Fibroblast of mammary gland (primary cell): Measurements from ENCODE around the gene MME.

Experiments
- DNase-seq: peaks from one replicate; pipeline ENCODE4 v3.0.0-alpha.2; 2010; ENCODE audit warnings: low read depth
- H3K4me3 ChIP-seq: 2 replicates; pipeline ENCODE4 v1.5.1; 2011; ENCODE audit warnings: low read depth, mild to moderate bottlenecking, low read length, moderate library complexity; ENCODE audit not compliant: control insufficient read depth
- CTCF ChIP-seq: conservative IDR thresholded peaks from 2 replicates; pipeline ENCODE4 v1.5.1; 2011; ENCODE audit warnings: low read depth, low read length, inconsistent platforms; ENCODE audit not compliant: control insufficient read depth, insufficient read depth

Gene MME

GRCh38 chr3:155079746-155080487, at the start of gene MME:
TSS of gene MME (plus strand) at chr3:155080319. CDS start at chr3:155084168, 3,849 bp downstream.
- H3K4me3 ChIP-seq, result peak within 1 kb of the TSS; percentile 72
- peak; percentile 82 for DNase-seq
- TF ChIP-seq CTCF, result no peak

GRCh38 chr3:155031186-155031585, 48.9 kb upstream of the MME start:
- no peak for TF ChIP-seq CTCF
- DNase-seq, result peak; percentile 64
- no peak overlapping the region for H3K4me3 ChIP-seq

GRCh38 chr3:155032918-155033317, 47.2 kb upstream of the MME start:
- DNase-seq, result peak; percentile 88
- H3K4me3 ChIP-seq, result no peak overlapping the region
- no peak for TF ChIP-seq CTCF

GRCh38 chr3:155034786-155035185, 45.3 kb upstream of the MME start:
- no peak for DNase-seq
- no peak for TF ChIP-seq CTCF
- no peak overlapping the region for H3K4me3 ChIP-seq

- TF ChIP-seq CTCF, result no peak
- DNase-seq, result no peak
- H3K4me3 ChIP-seq, result no peak overlapping the region
These were observed 44.6 kb upstream of the MME start for GRCh38 chr3:155035553-155035952.

GRCh38 chr3:155037508-155038202, 42.5 kb upstream of the MME start:
- DNase-seq, result no peak
- TF ChIP-seq CTCF, result no peak
- no peak overlapping the region for H3K4me3 ChIP-seq

GRCh38 chr3:155038203-155038554, 41.9 kb upstream of the MME start:
- H3K4me3 ChIP-seq, result no peak overlapping the region
- no peak for TF ChIP-seq CTCF
- DNase-seq, result no peak
